HG03565 (cell line): ENCODE results near the gene PDZK1.
A peak's percentile ranks its signal among the peaks of the same experiment; 100 is the strongest.
"Not testable (repeated sequence)": the region's sequence is repeated elsewhere in the genome, so short reads cannot be mapped to it uniquely, and the experiment has no call there.

Experiments used
- ATAC-seq: cut with Tn5 transposase; IDR thresholded peaks from one replicate; pipeline ENCODE4 v1.9.1; 2021; ENCODE audit warnings: mild to moderate bottlenecking, moderate library complexity; ENCODE audit not compliant: unreplicated experiment

The PDZK1 gene

DNA sequence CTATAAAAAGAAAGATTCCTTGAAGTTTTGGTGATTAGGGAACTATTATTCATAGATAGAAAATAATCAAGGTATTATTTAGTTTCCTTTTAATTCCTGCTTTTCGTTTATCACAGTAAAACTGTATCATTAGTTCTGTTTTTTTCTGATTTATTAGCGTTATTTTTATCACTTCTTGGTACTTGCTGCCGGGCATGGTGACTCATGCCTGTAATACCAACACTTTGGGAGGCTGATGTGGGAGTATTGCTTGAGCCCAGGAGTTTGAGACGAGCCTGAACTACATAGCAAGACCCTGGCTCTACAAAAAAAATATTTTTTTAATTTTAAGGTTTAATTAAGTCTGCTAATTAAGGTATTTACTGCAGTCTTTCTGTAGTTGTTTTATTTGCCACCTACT lies 42.2 kb downstream of the PDZK1 start:
- ATAC-seq = not testable (repeated sequence)

DNA sequence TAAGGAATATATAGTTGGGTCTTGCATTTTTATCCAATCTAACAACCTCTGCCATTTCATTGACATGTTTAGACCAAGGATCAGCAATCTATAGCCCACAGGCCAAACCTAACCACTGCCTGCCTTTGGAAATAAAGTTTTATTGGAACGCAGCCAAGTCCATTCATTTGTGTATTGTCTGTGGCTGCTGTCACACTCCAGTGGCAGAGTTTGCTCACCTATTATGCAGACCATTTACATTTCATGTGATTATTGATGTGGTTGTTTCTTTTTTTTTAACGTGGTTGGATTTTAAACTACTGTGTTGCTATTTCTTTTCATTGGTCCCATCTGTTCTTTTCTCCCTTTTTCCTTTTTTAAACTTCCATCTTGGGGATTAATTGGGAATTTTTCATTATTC lies 44.7 kb downstream of the PDZK1 start:
- ATAC-seq = peak; percentile 60

DNA sequence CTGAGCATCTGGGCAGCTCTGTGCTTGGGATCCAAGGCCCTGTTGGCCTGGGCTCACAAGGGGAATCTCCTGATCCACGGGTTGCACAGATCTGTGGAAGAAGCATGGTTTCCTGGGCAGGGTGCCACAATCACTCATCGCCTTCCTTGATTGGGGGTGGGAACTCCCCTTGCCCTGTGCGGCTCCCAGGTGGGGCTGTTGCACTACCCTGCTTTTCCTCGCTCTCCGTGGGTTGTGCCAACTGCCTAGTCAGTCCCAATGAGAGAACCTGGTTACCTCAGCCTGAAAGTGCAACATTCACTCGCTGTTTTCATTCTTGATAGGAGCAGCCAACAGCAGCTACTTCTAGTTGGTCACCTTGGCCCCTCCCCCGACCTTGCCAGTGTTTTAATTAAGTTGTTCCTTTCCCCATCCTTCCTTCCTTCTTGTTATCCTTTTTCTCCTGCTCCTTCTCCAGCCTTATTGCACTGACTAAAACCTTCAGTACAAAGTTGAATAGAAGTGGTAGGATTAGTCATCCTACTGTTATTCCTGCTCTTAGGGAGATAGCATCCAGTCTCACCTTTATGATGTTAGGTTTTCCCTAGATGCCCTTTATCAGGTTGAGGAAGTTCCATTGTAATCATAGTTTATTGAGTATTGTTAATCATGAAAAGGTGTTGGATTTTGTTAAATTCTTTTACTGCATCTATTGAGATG lies 50.8 kb downstream of the PDZK1 start:
- ATAC-seq = not testable (repeated sequence)

DNA sequence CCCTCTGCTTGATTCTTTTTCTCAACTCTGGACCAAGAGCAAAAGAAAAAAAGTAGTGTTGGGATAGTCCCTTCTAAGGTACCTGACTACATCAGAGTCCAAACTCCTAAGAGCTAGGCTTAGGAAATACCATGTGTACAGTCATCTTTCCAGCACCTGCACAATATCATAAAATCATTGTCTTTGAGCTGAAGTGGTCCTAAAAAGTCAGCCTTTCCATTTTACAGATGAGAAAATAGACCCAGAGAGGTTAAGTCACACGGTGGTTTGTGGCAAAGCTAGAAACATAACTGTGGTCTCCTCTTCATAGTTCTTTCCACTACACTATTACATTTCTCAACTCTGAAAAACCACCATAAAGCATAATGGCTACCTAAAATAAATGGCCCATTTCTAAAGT lies 63.2 kb downstream of the PDZK1 start:
- ATAC-seq = not testable (repeated sequence)

DNA sequence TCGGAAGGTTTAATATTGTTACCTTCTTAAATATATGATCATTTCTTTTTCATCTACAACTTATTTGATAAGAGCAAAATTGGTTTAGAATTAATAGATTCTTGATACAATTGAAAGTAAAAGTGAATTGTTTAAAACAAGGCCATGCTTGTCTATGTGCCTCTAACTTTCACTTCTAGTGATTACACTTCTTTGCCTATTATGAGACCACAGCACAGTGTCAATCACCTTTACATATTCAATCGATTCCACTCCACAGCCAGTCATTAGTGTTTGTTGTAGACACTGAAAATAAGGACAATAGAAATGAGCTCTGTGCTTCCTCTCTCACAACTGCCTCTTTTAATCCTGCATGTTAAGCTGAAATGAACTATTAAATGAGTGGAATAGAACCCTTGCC lies 65.3 kb downstream of the PDZK1 start:
- ATAC-seq = not testable (repeated sequence)

DNA sequence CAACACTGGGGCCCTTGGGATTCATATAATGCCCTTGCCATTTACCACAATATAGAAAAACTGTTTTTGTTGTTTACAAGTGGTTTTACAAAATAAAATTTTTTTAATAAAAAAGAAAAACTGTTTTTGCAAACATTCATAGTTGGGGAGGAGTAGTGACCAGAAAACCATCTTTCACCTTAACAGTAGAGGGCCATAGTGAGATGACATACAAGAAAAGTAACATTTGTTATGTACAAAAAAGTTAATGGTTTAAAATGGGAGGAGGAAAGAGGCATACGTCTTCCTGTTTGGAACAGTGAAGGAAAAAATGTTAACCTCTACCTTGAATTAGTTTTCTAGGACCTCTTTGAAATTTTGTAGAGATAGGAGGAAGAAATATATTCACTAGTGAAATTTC lies 70.9 kb downstream of the PDZK1 start:
- not testable (repeated sequence) for ATAC-seq

DNA sequence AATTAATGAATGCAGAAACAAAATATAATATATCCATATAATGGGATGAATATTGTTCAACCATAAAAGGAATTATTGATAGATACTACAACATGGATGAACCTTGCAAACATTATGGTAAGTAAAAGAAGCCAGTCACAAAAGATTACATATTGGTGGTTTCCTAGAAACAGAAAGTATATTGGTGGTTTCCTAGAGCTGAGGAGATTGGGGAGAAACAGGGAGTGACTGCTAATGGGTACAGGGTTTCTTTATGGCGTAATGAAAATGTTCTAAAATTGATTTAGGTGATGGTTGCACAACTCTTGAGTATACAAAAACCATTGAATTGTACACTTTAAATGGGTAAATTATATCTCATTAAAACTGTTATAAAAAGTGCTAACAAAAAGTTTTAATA lies 85.0 kb downstream of the PDZK1 start:
- not testable (repeated sequence) for ATAC-seq
